ENCODE data around the gene MRPL21.

Gene MRPL21

GRCh38 chr11:68903288-68904247, at the start of gene MRPL21, which contains the start of gene IGHMBP2:
Gene MRPL21 (minus strand): TSS chr11:68903832. CDS start chr11:68903810, 22 bp downstream.
Gene IGHMBP2 (plus strand): TSS chr11:68903891. CDS start chr11:68903953, 62 bp downstream.
- ATAC-seq (replicated peaks) (peak; percentile 98), DNase-seq (peak; percentile 81)
- H3K36me3 Mint-ChIP-seq: peaks cover 21 to 47% of the 10 kb centered on the region in 2 donors
- peaks cover 33 to 53% of the 10 kb centered on the region in 2 donors for H3K4me1 Mint-ChIP-seq
- peak within 1 kb of the TSS; percentile 97 for H3K4me3 Mint-ChIP-seq
- no peaks in the 10 kb centered on the region for H3K27me3 Mint-ChIP-seq
- no peaks in the 10 kb centered on the region for H3K9me3 Mint-ChIP-seq
- peak within 1 kb of the TSS; percentile 97 for H3K27ac Mint-ChIP-seq

- no peak overlapping the region for H3K4me3 Mint-ChIP-seq
- H3K4me1 Mint-ChIP-seq: peaks cover 10 to 17% of the 10 kb centered on the region in 2 donors
- H3K36me3 Mint-ChIP-seq: no peaks in the 10 kb centered on the region
- peaks cover 7 to 9% of the 10 kb centered on the region in 2 donors for H3K27me3 Mint-ChIP-seq
- no peak overlapping the region for H3K27ac Mint-ChIP-seq
- ATAC-seq (replicated peaks): no peak
- no peak for DNase-seq
- H3K9me3 Mint-ChIP-seq: no peaks in the 10 kb centered on the region
Observed at GRCh38 chr11:68950762-68951161, 47.1 kb upstream of the MRPL21 start.

GRCh38 chr11:68950270-68950669, 46.6 kb upstream of the MRPL21 start:
- Mint-ChIP-seq H3K4me3 (no peak overlapping the region), H3K36me3 (no peaks in the 10 kb centered on the region), H3K27ac (no peak overlapping the region), H3K9me3 (no peaks in the 10 kb centered on the region), H3K27me3 (peaks cover 2 to 5% of the 10 kb centered on the region in 2 donors), H3K4me1 (peaks cover 6 to 12% of the 10 kb centered on the region in 2 donors)
- DNase-seq (no peak), ATAC-seq (replicated peaks) (peak; percentile 55 to 67)

GRCh38 chr11:68948935-68949334, 45.3 kb upstream of the MRPL21 start:
- peaks cover 0 to under 1% of the 10 kb centered on the region in 2 donors for H3K27me3 Mint-ChIP-seq
- H3K9me3 Mint-ChIP-seq: no peaks in the 10 kb centered on the region
- H3K4me3 Mint-ChIP-seq: no peak overlapping the region
- DNase-seq: no peak
- no peak for ATAC-seq (replicated peaks)
- peak overlapping the region; percentile 74 for H3K27ac Mint-ChIP-seq
- H3K4me1 Mint-ChIP-seq: peaks cover 2 to 9% of the 10 kb centered on the region in 2 donors
- no peaks in the 10 kb centered on the region for H3K36me3 Mint-ChIP-seq

- DNase-seq: no peak
- Mint-ChIP-seq H3K9me3 (no peaks in the 10 kb centered on the region), H3K4me3 (no peak overlapping the region), H3K4me1 (peaks cover 4 to 13% of the 10 kb centered on the region in 2 donors), H3K36me3 (no peaks in the 10 kb centered on the region), H3K27ac (peak overlapping the region; percentile 74), H3K27me3 (no peaks in the 10 kb centered on the region)
- ATAC-seq (replicated peaks): no peak
Observed at GRCh38 chr11:68948496-68948895, 44.9 kb upstream of the MRPL21 start.

GRCh38 chr11:68947151-68947550, 43.5 kb upstream of the MRPL21 start:
- H3K27ac Mint-ChIP-seq: no peak overlapping the region
- H3K4me1 Mint-ChIP-seq: peaks cover 13 to 26% of the 10 kb centered on the region in 2 donors
- H3K36me3 Mint-ChIP-seq: no peaks in the 10 kb centered on the region
- no peak overlapping the region for H3K4me3 Mint-ChIP-seq
- ATAC-seq (replicated peaks) (no peak), DNase-seq (no peak)
- no peaks in the 10 kb centered on the region for H3K9me3 Mint-ChIP-seq
- H3K27me3 Mint-ChIP-seq: no peaks in the 10 kb centered on the region

GRCh38 chr11:68946416-68947090, 42.9 kb upstream of the MRPL21 start:
- H3K27me3 Mint-ChIP-seq: no peaks in the 10 kb centered on the region
- peaks cover 13 to 28% of the 10 kb centered on the region in 2 donors for H3K4me1 Mint-ChIP-seq
- DNase-seq (no peak), ATAC-seq (replicated peaks) (no peak)
- no peaks in the 10 kb centered on the region for H3K9me3 Mint-ChIP-seq
- H3K4me3 Mint-ChIP-seq: no peak overlapping the region
- no peak overlapping the region for H3K27ac Mint-ChIP-seq
- H3K36me3 Mint-ChIP-seq: peaks cover 0 to 3% of the 10 kb centered on the region in 2 donors

GRCh38 chr11:68942751-68943271, 39.2 kb upstream of the MRPL21 start:
- Mint-ChIP-seq H3K27ac (peak overlapping the region; percentile 94), H3K27me3 (no peaks in the 10 kb centered on the region), H3K36me3 (peaks cover 17 to 26% of the 10 kb centered on the region in 2 donors), H3K4me3 (no peak overlapping the region), H3K9me3 (no peaks in the 10 kb centered on the region), H3K4me1 (peaks cover 11 to 33% of the 10 kb centered on the region in 2 donors)
- DNase-seq (peak; percentile 75), ATAC-seq (replicated peaks) (peak; percentile 92 to 93)

GRCh38 chr11:68942095-68942620, 38.5 kb upstream of the MRPL21 start:
- H3K36me3 Mint-ChIP-seq: peaks cover 19 to 26% of the 10 kb centered on the region in 2 donors
- no peak for DNase-seq

GRCh38 chr11:68941324-68942094, 37.9 kb upstream of the MRPL21 start:
- no peak for DNase-seq
- H3K27me3 Mint-ChIP-seq: no peaks in the 10 kb centered on the region
- no peak for ATAC-seq (replicated peaks)
- H3K4me1 Mint-ChIP-seq: peaks cover 11 to 28% of the 10 kb centered on the region in 2 donors
- no peaks in the 10 kb centered on the region for H3K9me3 Mint-ChIP-seq
- no peak overlapping the region for H3K27ac Mint-ChIP-seq
- peaks cover 19 to 26% of the 10 kb centered on the region in 2 donors for H3K36me3 Mint-ChIP-seq
- no peak overlapping the region for H3K4me3 Mint-ChIP-seq

More at GRCh38 chr11:68942095-68942620, 38.5 kb upstream of the MRPL21 start:
- H3K4me1 Mint-ChIP-seq: peaks cover 11 to 33% of the 10 kb centered on the region in 2 donors
- H3K27me3 Mint-ChIP-seq: no peaks in the 10 kb centered on the region
- no peaks in the 10 kb centered on the region for H3K9me3 Mint-ChIP-seq
- no peak for ATAC-seq (replicated peaks)
- H3K4me3 Mint-ChIP-seq: no peak overlapping the region
- H3K27ac Mint-ChIP-seq: peak overlapping the region; percentile 94

GRCh38 chr11:68940651-68941323, 37.2 kb upstream of the MRPL21 start:
- DNase-seq: no peak
- Mint-ChIP-seq H3K9me3 (no peaks in the 10 kb centered on the region), H3K27me3 (no peaks in the 10 kb centered on the region), H3K36me3 (peaks cover 19 to 31% of the 10 kb centered on the region in 2 donors), H3K4me1 (peaks cover 11 to 24% of the 10 kb centered on the region in 2 donors), H3K4me3 (no peak overlapping the region), H3K27ac (no peak overlapping the region)
- no peak for ATAC-seq (replicated peaks)

- H3K36me3 Mint-ChIP-seq: peaks cover 26 to 39% of the 10 kb centered on the region in 2 donors
- no peak for DNase-seq
- H3K27me3 Mint-ChIP-seq: no peaks in the 10 kb centered on the region
- peaks cover 11 to 24% of the 10 kb centered on the region in 2 donors for H3K4me1 Mint-ChIP-seq
- ATAC-seq (replicated peaks): no peak
- H3K9me3 Mint-ChIP-seq: no peaks in the 10 kb centered on the region
- H3K4me3 Mint-ChIP-seq: no peak overlapping the region
- H3K27ac Mint-ChIP-seq: no peak overlapping the region
Observed at GRCh38 chr11:68939583-68940555, 36.2 kb upstream of the MRPL21 start.
